ENCODE measurements around the gene MYL10. TPM values are rescaled to one million over a fixed set of nuclear protein-coding genes. Genes with fewer than 3 reads are reported as not detected.
A peak's percentile ranks its signal among the peaks of the same experiment; 100 is the strongest.

MYL10 gene
- polyA plus RNA-seq, 2 of the 4 experiments (the other 2 are of a cell fraction): not detected

DNA sequence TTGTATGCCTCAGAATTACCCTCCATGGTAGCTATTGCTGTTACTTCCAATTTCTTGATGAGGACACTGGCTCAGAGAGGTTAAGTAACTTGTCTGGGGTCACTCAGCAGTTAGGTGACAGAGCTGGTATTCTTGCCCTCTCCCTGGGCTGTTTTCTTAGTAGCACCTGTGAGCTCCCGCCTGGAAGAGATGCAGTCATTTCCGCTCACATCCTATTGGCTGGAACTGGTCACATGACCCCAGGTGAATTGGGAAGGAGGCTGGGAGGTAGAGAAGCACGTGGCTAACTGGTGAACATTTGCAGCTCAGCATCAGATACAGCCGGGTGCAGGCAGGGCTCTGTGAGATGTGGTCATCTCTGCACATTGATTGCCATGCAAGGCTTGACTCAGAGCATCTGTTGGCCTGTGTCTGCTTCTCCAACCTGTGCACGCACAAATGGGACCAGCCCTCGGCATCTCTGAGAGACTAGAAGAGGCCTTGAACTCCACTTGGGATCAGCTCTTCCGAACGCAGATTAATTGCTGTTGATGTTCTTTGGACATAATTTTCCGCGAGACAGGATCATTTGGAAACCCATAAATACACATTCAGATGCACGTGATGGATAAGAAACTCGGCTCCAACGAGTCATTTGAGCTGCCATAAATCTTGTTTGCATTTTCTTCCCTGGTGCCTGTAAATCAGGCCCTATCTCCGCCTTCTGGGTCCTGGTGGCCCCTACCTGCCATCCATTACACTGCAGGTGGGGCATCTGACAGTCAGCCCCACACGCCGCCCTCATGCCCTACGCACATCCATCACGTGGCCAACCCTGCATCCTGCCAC lies 42.8 kb downstream of the MYL10 start:
- FAIRE-seq: no peak
- CTCF ChIA-PET: interaction anchor here (1.5 to 2.3 kb wide), 3 partner anchors 17 to 100 kb away, joined by 3 to 10 read pairs (median 5); no protein-coding TSS in a partner anchor
- no peak for DNase-seq (ENCODE audit: low read depth in 1 of 2, low spot score in 1 of 2)
- no peak overlapping the region for H3K4me3 ChIP-seq
- no peak overlapping the region for H3K27ac ChIP-seq
- H3K4me1 ChIP-seq: peaks cover 12% of the 10 kb centered on the region; the same call in 2 of the 3 replicates
- H3K4me2 ChIP-seq: no peak overlapping the region
- POLR2A ChIA-PET: no interaction called here
- peaks cover 7% of the 10 kb centered on the region; the same call in 1 of the 3 replicates for H3K9me3 ChIP-seq
- 80% methylated on average over 17 of the region's 18 CpGs for WGBS (ENCODE audit: missing lambda C conversion rate)
- no peak for ATAC-seq
- TF ChIP-seq ZFP36 (IDR thresholded peaks at IDR 0.05; ENCODE audit: borderline replicate concordance, partially characterized antibody): peak; percentile 5
- TF ChIP-seq RNF2 (IDR thresholded peaks at IDR 0.05; ENCODE audit: borderline replicate concordance, low read depth): no peak
- TF ChIP-seq, protein P1, sequence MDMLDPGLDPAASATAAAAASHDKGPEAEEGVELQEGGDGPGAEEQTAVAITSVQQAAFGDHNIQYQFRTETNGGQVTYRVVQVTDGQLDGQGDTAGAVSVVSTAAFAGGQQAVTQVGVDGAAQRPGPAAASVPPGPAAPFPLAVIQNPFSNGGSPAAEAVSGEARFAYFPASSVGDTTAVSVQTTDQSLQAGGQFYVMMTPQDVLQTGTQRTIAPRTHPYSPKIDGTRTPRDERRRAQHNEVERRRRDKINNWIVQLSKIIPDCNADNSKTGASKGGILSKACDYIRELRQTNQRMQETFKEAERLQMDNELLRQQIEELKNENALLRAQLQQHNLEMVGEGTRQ (IDR thresholded peaks at IDR 0.05): peak; percentile 58; the same call in 1 of the 2 replicates

DNA sequence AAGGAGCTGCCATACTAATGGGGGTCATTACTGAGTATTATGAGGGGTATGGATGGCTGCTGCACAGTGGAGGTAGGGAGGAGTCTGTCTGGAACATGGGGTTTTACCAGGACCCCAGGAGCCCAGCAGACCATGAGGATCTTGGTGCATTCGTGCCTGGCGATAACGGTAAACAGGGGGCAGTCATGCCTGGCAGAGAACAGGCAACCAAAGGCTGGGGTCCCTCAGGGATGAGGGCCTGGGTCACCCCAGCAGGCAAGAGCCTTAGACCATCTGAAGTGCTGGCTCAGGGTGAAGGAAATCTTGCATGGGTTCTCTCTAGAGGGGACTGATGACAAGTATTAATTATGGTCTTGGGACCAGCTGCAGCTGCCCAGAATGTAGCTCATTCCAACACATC lies 46.1 kb downstream of the MYL10 start:
- Histone ChIP-seq H3K9me3 (peaks cover 7% of the 10 kb centered on the region; the same call in 1 of the 3 replicates), H3K27ac (no peak overlapping the region), H3K4me2 (no peak overlapping the region), H3K4me3 (no peak overlapping the region), H3K4me1 (peaks cover 12% of the 10 kb centered on the region; the same call in 2 of the 3 replicates)
- 90% methylated on average over 3 of the region's 3 CpGs for WGBS (ENCODE audit: missing lambda C conversion rate)
- ChIA-PET POLR2A (no interaction called here), CTCF (interaction anchor here (0.6 to 1.9 kb wide), 6 partner anchors 16 to 690 kb away, joined by 3 to 6 read pairs (median 3); no protein-coding TSS in a partner anchor)
- DNase-seq (ENCODE audit: low read depth in 1 of 2, low spot score in 1 of 2) (no peak), ATAC-seq (no peak), FAIRE-seq (no peak)
- no peak for TF ChIP-seq KDM1A (IDR thresholded peaks at IDR 0.05; ENCODE audit: low read depth)
- TF ChIP-seq MYC (IDR thresholded peaks at IDR 0.05; ENCODE audit: borderline replicate concordance, low read length): no peak
- TF ChIP-seq, protein P2, sequence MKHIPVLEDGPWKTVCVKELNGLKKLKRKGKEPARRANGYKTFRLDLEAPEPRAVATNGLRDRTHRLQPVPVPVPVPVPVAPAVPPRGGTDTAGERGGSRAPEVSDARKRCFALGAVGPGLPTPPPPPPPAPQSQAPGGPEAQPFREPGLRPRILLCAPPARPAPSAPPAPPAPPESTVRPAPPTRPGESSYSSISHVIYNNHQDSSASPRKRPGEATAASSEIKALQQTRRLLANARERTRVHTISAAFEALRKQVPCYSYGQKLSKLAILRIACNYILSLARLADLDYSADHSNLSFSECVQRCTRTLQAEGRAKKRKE (CRISPR knock-in tag; IDR thresholded peaks at IDR 0.05; ENCODE audit: low read depth): no peak
- TF ChIP-seq, protein P3, sequence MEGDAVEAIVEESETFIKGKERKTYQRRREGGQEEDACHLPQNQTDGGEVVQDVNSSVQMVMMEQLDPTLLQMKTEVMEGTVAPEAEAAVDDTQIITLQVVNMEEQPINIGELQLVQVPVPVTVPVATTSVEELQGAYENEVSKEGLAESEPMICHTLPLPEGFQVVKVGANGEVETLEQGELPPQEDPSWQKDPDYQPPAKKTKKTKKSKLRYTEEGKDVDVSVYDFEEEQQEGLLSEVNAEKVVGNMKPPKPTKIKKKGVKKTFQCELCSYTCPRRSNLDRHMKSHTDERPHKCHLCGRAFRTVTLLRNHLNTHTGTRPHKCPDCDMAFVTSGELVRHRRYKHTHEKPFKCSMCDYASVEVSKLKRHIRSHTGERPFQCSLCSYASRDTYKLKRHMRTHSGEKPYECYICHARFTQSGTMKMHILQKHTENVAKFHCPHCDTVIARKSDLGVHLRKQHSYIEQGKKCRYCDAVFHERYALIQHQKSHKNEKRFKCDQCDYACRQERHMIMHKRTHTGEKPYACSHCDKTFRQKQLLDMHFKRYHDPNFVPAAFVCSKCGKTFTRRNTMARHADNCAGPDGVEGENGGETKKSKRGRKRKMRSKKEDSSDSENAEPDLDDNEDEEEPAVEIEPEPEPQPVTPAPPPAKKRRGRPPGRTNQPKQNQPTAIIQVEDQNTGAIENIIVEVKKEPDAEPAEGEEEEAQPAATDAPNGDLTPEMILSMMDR (IDR thresholded peaks at IDR 0.05): no peak
- no peak for TF ChIP-seq RAD21 (conservative IDR thresholded peaks at IDR 0.05 in 1 of 2, IDR thresholded peaks at IDR 0.05 in 1 of 2)
- no peak for TF ChIP-seq ESRRA (IDR thresholded peaks at IDR 0.05; ENCODE audit: borderline replicate concordance, low read length)
- no peak for TF ChIP-seq HOXA7 (CRISPR knock-in tag; IDR thresholded peaks at IDR 0.05)
- TF ChIP-seq PHF8 (IDR thresholded peaks at IDR 0.05; ENCODE audit: borderline replicate concordance, low read depth): no peak
- no peak for TF ChIP-seq KDM5A (IDR thresholded peaks at IDR 0.05)
- TF ChIP-seq FOSL2 (IDR thresholded peaks at IDR 0.05): no peak
- no peak for TF ChIP-seq FOSL2 (CRISPR knock-in tag; IDR thresholded peaks at IDR 0.05)
- TF ChIP-seq FOXS1 (CRISPR knock-in tag; IDR thresholded peaks at IDR 0.05): no peak
- no peak for TF ChIP-seq HEYL (CRISPR knock-in tag; IDR thresholded peaks at IDR 0.05)
- TF ChIP-seq, protein P4, sequence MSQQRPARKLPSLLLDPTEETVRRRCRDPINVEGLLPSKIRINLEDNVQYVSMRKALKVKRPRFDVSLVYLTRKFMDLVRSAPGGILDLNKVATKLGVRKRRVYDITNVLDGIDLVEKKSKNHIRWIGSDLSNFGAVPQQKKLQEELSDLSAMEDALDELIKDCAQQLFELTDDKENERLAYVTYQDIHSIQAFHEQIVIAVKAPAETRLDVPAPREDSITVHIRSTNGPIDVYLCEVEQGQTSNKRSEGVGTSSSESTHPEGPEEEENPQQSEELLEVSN (IDR thresholded peaks at IDR 0.05; ENCODE audit: borderline replicate concordance, low read depth): no peak
- no peak for TF ChIP-seq HDAC2 (IDR thresholded peaks at IDR 0.05)

Measured in A549 (cell line).